SHP77 treated with DMSO at 0.1 percent for 48 hours (cell line): ENCODE measurements around the gene RASA4.
"Not testable (repeated sequence)": the region's sequence is repeated elsewhere in the genome, so short reads cannot be mapped to it uniquely, and the experiment has no call there.

ENCODE experiments used
- DNase-seq: peaks from one replicate; lab custom pipeline; 2025; lab: John Stamatoyannopoulos, UW

Gene RASA4

DNA sequence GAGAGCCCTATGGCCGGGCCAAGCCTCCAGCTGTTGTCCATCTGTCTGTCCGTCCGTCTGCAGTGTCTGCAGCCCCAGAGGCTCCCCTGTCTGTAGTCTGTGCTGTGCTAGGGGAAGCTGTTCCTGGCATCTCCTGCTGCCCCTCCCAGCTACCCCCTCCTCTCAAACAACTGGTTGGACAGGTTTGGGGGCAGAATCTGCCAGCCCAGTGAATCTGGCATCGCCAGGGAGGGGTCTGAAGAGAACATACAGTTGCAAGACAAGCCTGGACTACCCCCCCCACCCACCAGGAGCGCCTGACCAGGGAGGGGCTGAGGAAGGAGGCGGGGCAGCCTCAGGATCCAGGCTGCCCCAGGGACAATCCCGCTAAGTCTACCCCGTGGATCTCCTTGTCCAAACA, 73.0 kb downstream of the RASA4 start, which contains the start of gene UPK3BL2:
Gene UPK3BL2 (minus strand): TSS at position 101 of the 400 bp plus-strand sequence. CDS start 60 bp downstream, at position 41.
- DNase-seq = not testable (repeated sequence)

DNA sequence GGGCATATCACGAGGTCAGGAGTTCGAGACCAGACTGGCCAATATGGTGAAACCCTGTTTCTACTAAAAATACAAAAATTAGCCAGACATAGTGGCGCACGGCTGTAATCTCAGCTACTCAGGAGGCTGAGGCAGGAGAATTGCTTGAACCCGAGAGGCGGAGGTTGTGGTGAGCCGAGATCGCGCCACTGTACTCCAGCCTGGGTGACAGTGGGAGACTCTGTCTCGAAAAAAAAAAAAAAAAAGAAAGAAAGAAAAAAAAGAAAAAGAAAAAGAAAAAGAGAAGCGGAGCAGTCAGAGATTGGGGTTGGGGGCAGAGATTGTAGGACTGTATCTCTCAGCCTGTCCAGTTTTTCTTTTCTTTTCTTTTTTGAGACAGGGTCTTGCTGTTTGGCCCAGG, 73.8 kb downstream of the RASA4 start:
- DNase-seq = not testable (repeated sequence)

DNA sequence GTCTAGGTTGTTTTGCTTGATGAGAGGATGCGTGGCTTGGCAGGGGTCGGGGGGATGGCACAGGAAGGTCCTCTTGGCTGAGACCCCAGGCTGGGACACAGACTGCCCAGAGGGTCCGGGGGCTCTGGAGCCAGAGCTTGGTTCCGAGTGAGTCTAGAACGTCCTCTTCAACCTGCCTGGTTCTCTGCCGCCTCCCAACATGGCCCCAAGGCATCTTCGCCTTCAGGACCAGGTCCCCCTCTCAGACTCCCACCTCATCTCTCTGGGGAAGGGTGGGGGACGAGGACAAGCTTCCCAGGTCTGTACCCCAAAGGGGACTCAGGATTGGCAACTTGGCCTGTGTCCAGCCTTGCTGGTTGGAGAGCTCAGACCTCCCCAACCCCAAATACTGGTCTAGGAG, 74.5 kb downstream of the RASA4 start:
- DNase-seq = not testable (repeated sequence)

DNA sequence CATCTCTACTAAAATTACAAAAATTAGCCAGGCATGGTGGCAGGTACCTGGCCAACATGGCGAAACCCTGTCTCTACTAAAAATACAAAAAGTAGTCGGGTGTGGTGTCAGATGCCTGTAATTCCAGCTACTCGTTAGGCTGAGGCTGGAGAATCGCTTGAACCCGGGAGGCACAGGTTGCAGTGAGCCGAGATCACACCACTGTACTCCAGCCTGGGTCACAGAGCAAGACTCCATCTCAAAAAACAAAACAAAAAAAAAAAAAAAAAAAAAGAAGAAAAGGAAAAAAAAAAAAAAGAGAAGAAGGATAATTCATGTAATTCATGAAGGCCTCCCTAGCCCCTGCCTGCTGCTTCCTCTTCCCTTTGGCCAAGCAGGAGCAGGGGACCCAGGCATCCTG, 76.0 kb downstream of the RASA4 start:
- DNase-seq = not testable (repeated sequence)

DNA sequence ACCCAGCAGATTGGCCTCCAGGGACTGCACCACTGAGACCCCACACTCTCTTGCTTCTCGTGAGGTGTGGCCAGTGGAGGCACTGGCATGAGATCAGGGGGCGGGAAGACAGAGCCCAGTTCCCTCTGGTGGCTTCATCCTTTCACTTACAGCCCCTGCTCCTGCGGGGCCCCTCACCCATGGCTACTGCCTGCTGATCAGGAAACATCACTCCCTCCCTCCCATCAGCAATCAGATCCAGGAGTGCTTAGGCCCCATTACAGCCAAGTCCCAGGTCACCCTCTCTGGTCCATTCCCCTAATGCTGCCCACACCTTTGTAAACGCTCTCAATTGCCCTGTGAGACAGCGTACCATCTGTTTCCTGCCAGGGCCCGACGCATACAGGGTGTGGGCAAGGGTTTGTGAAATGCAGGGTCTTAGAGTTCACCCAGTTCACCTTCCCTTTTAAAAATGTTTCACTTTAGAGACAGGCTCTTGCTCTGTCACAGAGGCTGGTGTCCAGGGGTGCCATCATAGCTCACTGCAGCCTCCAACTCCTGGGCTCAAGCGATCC, 81.4 kb downstream of the RASA4 start:
- DNase-seq = not testable (repeated sequence)

DNA sequence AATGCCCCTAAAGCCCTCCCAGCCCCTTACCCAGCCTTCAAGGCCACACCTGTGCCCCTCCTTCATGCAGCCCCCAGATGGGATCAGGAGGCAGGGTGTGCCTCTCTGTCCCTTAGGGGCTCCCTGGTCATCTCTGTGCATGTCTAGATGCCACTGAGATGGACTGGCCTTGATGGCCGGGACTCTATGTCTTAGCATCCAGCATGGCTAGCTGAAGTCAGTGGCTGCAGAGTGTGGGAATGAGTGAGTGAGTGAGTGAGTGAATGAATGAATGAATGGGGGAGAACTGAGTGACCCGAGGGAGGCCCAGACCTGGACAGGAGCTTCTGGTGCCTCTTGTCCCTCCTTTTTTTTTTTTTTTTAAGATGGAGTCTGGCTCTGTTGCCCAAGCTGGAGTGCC, 84.4 kb downstream of the RASA4 start:
- DNase-seq = not testable (repeated sequence)

DNA sequence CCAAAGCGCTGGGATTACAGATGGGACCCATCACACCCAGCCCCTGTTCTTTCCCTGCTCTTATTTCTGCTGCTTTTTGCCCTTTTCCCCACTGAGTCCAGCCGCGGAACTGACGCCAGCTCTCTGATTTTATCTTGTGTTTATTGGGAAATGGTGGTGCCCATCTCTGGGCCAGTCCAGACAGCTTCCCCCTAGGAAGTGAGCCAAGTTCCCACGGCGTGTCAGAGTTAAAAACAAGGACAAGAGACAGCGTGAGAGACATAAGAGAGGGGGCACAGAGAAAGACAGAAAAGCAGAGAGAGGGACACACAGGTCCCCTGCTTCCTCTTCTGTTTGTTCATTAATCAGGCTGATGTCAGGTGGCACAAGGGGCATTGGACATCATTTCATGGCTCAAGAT, 85.0 kb downstream of the RASA4 start:
- not testable (repeated sequence) for DNase-seq

DNA sequence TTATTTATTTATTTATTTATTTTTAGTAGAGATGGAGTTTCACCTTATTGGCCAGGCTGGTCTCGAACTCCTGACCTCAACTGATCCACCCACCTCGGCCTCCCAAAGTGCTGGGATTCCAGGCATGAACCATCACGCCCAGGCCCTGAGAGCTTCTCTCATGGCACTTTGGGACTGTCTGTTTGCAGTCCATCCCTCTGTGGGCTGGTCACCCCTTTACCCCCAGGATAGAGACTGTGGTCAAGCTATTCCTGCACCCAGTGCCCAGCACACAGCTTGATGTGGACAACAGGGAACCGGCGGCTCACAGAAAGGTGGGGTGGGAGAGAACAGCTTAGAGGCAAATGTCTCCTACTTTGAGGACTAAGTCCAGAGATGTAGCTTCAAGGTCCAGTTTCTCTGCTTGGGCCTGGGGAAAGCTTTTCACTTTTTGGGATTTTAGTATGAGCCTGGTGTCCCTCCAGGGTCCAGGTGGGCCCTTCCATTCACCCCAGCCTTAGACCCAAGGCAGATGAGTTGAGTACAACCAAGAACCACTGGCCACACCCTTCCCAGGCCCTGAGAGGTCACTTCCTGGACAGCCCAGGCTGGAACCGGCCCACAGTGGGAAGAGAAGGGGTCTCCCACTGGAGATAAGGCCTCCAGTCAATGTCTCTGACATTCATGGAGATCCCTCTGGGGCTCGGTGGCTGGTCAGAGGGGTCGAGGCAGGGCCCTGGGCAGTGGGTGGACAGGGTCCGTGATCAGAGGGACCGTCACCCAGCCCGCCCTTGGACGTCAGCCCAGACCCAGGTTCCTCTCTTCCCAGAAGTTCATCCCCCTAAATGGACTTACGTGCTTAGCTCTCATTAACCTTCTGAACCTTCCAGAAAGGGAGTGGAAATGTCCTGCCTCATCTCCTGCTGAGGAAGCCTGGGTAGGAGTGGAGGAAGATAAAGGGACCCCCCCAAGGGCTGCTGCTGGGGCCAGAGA, 88.4 kb downstream of the RASA4 start:
- DNase-seq = not testable (repeated sequence)

DNA sequence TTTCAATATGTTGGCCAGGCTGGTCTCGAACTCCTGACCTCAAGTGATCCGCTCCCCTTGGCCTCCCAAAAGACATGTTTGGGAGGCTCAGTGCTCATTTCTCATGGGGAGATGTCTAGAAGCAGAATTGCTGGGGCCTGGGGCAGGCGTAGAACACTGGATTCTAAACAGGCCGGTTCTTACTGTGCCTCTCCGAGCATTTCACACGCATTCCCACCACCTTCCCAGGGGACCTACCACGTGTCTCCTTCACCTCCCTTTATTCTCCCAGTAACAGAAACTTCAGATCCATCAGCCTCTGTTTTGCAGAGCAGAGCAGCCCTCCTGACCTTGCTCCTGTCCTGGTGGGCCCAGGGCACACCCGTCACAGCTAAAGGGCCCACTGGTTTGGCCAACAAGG, 89.4 kb downstream of the RASA4 start:
- not testable (repeated sequence) for DNase-seq

DNA sequence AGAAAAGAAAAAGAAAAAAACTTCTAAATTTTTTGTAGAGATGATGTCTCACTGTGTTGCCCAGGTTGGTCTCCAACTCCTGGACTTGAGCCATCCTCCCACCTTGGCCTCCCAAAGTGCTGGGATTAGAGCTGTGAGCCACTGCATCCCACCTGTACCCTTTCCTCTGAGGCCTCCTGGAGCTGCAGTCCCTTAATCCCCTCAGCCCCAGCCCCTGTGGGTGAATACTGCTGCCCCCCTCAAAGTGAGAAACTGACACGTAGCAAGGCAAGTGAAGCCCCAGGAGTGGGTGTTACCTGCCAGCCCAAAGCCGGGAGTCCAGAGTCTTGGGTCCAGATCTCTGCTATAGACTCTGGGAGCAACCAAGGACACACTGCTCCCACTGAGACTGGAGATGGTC, 91.8 kb downstream of the RASA4 start:
- DNase-seq = not testable (repeated sequence)
